ENCODE data around the gene TLE1. TPM values are rescaled to one million over a fixed set of nuclear protein-coding genes. Genes with fewer than 3 reads are reported as not detected.

Gene TLE1
- total RNA-seq, 1 donor from 2014 or later = 40.0 TPM

DNA sequence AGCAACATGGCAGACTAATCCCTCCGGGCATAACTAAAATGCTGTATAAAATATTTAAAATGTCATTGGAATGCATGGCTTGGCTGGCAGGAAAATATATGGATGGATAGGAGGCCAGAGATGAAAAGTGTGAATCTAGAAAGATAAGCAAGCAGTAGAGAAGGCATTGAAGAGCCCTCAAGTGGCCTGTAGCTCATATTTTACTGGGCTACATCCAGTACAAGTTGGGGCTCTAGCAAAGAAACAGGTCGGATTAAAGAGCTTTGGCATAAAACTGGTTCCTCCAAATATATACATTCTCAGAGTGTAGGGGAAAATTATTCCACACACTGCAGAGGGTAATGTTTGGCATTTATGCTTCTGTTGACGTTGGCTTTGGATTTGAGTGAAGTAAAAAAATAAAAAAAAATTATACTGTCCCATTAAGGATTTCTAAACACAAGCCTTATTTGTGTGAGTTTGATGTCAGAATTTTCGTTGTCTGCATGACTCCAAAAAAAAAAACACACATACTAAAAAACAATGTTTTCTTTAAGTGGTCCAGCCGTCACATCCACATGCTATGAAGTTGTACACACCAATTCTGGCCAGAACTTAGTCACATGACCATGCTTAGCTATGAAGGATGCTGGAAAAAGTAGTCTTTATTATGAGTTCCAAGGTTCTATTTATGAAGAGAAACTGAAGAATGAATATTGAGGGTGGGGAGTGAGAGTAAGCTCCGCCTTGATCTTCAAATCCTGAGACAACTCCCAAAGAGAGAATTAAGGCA is 147.0 kb downstream of the TLE1 start:
- Histone ChIP-seq H3K27me3 (ENCODE audit: control insufficient read depth, insufficient read depth, low read length) (no peaks in the 10 kb centered on the region), H3K4me3 (ENCODE audit: low read depth, low read length) (no peak overlapping the region), H3K36me3 (ENCODE audit: control insufficient read depth, insufficient read depth, low read length) (no peaks in the 10 kb centered on the region)
- FAIRE-seq (no peak), DNase-seq (ENCODE audit: low read depth) (no peak)
- TF ChIP-seq, protein P1, sequence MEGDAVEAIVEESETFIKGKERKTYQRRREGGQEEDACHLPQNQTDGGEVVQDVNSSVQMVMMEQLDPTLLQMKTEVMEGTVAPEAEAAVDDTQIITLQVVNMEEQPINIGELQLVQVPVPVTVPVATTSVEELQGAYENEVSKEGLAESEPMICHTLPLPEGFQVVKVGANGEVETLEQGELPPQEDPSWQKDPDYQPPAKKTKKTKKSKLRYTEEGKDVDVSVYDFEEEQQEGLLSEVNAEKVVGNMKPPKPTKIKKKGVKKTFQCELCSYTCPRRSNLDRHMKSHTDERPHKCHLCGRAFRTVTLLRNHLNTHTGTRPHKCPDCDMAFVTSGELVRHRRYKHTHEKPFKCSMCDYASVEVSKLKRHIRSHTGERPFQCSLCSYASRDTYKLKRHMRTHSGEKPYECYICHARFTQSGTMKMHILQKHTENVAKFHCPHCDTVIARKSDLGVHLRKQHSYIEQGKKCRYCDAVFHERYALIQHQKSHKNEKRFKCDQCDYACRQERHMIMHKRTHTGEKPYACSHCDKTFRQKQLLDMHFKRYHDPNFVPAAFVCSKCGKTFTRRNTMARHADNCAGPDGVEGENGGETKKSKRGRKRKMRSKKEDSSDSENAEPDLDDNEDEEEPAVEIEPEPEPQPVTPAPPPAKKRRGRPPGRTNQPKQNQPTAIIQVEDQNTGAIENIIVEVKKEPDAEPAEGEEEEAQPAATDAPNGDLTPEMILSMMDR (IDR thresholded peaks at IDR 0.05; ENCODE audit: insufficient read depth, low read length, severe bottlenecking) = no peak

DNA sequence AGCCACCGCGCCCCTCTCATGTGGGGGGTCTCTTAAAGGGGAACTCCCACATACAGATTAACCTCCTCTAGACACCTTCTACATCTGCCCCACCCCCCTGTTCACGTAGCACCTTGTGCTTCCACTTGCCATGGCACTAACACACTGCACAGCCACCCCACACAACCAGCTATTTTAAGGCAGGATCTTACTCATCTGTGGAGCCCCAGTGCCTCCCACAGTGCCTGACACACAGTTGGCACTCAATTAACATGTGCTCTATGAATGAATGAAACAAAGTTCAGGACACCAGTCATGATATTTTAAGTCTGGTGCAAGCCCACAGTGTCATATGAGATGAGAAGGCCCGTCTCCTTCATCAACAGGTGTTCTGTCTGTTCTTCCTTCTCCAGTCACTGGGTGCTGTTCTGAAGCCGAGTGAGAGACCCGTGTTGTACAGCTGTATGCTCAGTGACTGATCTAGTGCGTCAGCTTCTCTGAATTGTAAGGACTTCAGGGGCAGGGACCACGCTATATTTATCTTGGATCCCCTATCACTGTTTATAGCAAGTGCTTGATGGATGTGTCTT is 149.1 kb downstream of the TLE1 start:
- DNase-seq (ENCODE audit: low read depth) = no peak
- Histone ChIP-seq H3K27me3 (ENCODE audit: control insufficient read depth, insufficient read depth, low read length) (no peaks in the 10 kb centered on the region), H3K4me3 (ENCODE audit: low read depth, low read length) (no peak overlapping the region), H3K36me3 (ENCODE audit: control insufficient read depth, insufficient read depth, low read length) (no peaks in the 10 kb centered on the region)
- FAIRE-seq = no peak
- TF ChIP-seq, protein P1 (IDR thresholded peaks at IDR 0.05; ENCODE audit: insufficient read depth, low read length, severe bottlenecking) = no peak

DNA sequence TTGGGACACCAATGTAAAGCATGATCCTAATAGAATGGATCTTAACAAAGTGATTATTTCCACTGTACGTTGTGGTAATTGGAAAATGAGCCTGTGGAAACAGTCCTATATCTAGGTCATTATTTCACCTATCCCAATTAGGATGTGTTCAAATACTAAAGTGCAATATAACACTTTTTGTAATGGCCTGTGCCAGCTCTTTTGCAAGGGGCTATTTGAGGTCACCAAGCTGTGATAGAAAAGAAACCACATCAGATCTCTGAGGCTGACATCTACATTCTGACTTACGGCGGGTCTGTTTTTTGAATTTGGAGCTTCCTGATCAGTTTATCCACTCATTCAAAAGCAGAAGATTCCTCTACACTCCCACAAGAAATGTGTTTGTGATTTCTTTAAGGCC is 150.0 kb downstream of the TLE1 start:
- Histone ChIP-seq H3K4me3 (ENCODE audit: low read depth, low read length) (no peak overlapping the region), H3K36me3 (ENCODE audit: control insufficient read depth, insufficient read depth, low read length) (no peaks in the 10 kb centered on the region), H3K27me3 (ENCODE audit: control insufficient read depth, insufficient read depth, low read length) (no peaks in the 10 kb centered on the region)
- FAIRE-seq (no peak), DNase-seq (ENCODE audit: low read depth) (no peak)
- TF ChIP-seq, protein P1 (IDR thresholded peaks at IDR 0.05; ENCODE audit: insufficient read depth, low read length, severe bottlenecking) = no peak

DNA sequence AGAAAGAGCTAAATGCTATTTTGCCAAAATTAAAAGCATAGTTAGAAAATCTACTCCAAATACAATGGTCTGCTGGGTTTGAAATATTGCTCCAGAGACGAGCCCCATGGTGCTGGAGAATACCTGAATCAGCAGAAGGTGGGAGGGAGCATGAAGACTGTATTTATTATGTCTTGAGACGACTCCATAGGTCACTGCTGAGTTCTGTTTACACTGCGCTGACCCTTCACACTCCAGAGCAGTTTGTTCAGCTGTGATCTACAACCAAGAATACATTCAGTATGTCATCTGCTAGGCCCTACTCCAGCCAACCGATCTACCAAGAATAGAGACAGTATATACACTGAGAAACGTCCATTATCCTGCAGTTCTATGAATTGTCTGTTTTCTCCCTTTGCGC is 150.5 kb downstream of the TLE1 start:
- TF ChIP-seq, protein P1 (IDR thresholded peaks at IDR 0.05; ENCODE audit: insufficient read depth, low read length, severe bottlenecking) = no peak
- no peak for FAIRE-seq
- H3K4me3 ChIP-seq (ENCODE audit: low read depth, low read length) = no peak overlapping the region
- no peaks in the 10 kb centered on the region for H3K27me3 ChIP-seq (ENCODE audit: control insufficient read depth, insufficient read depth, low read length)
- no peaks in the 10 kb centered on the region for H3K36me3 ChIP-seq (ENCODE audit: control insufficient read depth, insufficient read depth, low read length)
- DNase-seq (ENCODE audit: low read depth) = no peak

DNA sequence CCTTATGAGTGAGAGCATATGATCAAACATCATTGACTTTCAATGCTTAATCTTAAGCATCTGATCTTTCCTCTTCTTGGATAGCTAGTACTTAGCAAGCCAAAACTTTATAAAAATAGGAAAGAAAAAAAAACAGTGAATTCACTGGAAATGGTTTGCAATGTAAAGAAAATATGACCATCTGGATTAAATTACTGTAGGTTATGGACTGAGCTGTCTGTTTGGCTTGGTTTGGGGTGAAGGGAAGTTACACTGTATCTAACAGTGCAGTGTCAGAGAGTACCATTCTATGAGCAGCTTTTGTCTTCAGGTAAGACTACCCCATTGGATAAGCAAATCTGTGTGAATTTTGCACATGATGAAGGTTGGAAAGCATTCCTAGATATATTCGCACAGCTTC is 151.4 kb downstream of the TLE1 start:
- Histone ChIP-seq H3K27me3 (ENCODE audit: control insufficient read depth, insufficient read depth, low read length) (no peaks in the 10 kb centered on the region), H3K4me3 (ENCODE audit: low read depth, low read length) (no peak overlapping the region), H3K36me3 (ENCODE audit: control insufficient read depth, insufficient read depth, low read length) (no peaks in the 10 kb centered on the region)
- DNase-seq (ENCODE audit: low read depth) = no peak
- FAIRE-seq = no peak
- TF ChIP-seq, protein P1 (IDR thresholded peaks at IDR 0.05; ENCODE audit: insufficient read depth, low read length, severe bottlenecking) = no peak
